IPS-15b (cell line): ENCODE data around the gene ATCAY.
"Not testable (repeated sequence)": the region's sequence is repeated elsewhere in the genome, so short reads cannot be mapped to it uniquely, and the experiment has no call there.

Source experiments
- H3K27me3 ChIP-seq: one replicate; pipeline ENCODE4 v1.6.1; 2013; ENCODE audit warnings: low read length; ENCODE audit not compliant: control insufficient read depth, insufficient read depth
- H3K36me3 ChIP-seq: one replicate; pipeline ENCODE4 v1.6.1; 2013; ENCODE audit warnings: low read length; ENCODE audit not compliant: control insufficient read depth, insufficient read depth
- H3K4me1 ChIP-seq: one replicate; pipeline ENCODE4 v1.6.1; 2013; ENCODE audit warnings: mild to moderate bottlenecking, low read length; ENCODE audit not compliant: control insufficient read depth, insufficient read depth
- H3K4me3 ChIP-seq: one replicate; pipeline ENCODE4 v1.5.1; 2013; ENCODE audit warnings: low read depth, low read length
- H3K9ac ChIP-seq: one replicate; pipeline ENCODE4 v1.6.1; 2013; ENCODE audit warnings: low read depth, mild to moderate bottlenecking, low read length
- H3K9me3 ChIP-seq: one replicate; pipeline ENCODE4 v1.6.1; 2013; ENCODE audit warnings: mild to moderate bottlenecking, low read length; ENCODE audit not compliant: control insufficient read depth, insufficient read depth

The ATCAY gene

DNA sequence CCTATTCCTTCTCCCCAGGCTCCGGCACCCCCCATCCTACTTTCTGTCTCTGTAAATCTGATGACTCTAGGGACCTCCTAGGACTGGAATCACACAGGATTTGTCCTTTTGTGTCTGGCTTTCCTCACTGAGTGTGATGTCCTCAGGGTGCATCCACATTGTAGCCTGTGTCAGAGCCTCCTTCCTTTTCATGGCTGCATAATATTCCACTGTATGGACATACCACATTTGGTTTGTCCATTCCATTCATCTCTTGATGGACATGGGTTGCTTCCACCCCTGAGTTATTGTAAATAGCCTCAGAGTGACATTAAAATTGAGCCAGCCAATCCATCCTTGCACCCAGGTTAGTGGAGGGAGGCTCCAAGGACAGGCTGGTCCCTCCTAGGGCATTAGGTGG lies 29.6 kb downstream of the ATCAY start:
- no peak overlapping the region for H3K9ac ChIP-seq
- H3K36me3 ChIP-seq: peaks cover 55% of the 10 kb centered on the region
- no peaks in the 10 kb centered on the region for H3K27me3 ChIP-seq
- no peak overlapping the region for H3K4me3 ChIP-seq
- H3K9me3 ChIP-seq: peaks cover 6% of the 10 kb centered on the region
- no peaks in the 10 kb centered on the region for H3K4me1 ChIP-seq

DNA sequence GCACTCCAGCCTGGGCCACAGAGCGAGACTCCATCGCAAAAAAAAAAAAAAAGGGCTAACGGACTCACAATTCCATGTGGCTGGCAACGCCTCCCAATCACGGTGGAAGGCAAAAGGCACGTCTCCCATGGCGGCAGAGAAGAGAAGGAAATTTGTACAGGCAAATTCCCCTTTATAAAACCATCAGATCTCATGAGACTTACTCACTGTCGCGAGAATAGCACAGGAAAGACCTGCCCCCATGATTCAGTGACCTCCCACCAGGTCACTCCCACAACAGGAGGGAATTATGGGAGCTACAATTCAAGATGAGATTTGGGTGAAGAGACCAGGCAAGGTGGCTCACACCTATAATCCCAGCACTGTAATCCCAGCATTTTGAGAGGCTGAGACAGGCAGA lies 33.7 kb downstream of the ATCAY start:
- H3K27me3 ChIP-seq: no peaks in the 10 kb centered on the region
- no peak overlapping the region for H3K4me3 ChIP-seq
- no peak overlapping the region for H3K9ac ChIP-seq
- peaks cover 54% of the 10 kb centered on the region for H3K36me3 ChIP-seq
- H3K9me3 ChIP-seq: peaks cover 6% of the 10 kb centered on the region
- H3K4me1 ChIP-seq: no peaks in the 10 kb centered on the region

DNA sequence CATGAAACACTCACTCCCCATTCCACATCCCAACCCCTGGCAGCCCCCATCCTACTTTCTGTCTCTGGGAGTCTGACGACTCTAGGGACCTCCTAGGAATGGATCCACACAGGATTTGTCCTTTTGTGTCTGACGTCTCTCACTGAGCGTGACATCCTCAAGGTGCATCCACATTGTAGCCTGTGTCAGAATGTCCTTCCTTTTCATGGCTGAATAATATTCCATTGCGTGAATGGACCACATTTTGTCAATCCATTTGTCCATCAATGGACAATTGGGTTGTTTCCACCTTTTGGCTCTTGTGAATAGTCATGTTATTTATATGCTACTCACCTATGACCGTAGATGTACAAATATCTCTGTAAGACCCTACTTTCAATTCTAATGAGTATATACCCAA lies 35.5 kb downstream of the ATCAY start:
- no peaks in the 10 kb centered on the region for H3K9me3 ChIP-seq
- no peak overlapping the region for H3K9ac ChIP-seq
- no peaks in the 10 kb centered on the region for H3K4me1 ChIP-seq
- H3K27me3 ChIP-seq: no peaks in the 10 kb centered on the region
- H3K4me3 ChIP-seq: no peak overlapping the region
- peaks cover 49% of the 10 kb centered on the region for H3K36me3 ChIP-seq

DNA sequence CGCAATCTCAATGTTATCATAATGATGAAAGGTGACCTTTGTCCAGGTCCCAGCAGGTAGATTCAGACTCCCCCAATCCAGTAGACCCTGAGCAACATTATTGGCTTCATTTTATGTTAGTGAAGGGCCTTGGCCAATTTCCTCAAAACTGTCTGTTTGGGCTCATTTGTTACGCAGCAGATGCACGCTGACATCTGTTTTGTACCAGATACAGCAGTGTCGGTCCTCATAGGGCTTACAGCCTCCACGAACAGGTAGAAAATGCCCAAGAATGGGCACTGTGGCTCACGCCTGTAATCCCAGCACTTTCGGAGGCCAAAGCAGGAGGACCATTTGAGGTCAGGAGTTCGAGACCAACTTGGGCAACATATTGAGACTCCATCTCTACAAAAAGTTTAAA lies 39.3 kb downstream of the ATCAY start:
- Histone ChIP-seq H3K9ac (no peak overlapping the region), H3K27me3 (no peaks in the 10 kb centered on the region), H3K4me3 (no peak overlapping the region), H3K36me3 (peaks cover 42% of the 10 kb centered on the region), H3K9me3 (no peaks in the 10 kb centered on the region), H3K4me1 (no peaks in the 10 kb centered on the region)

DNA sequence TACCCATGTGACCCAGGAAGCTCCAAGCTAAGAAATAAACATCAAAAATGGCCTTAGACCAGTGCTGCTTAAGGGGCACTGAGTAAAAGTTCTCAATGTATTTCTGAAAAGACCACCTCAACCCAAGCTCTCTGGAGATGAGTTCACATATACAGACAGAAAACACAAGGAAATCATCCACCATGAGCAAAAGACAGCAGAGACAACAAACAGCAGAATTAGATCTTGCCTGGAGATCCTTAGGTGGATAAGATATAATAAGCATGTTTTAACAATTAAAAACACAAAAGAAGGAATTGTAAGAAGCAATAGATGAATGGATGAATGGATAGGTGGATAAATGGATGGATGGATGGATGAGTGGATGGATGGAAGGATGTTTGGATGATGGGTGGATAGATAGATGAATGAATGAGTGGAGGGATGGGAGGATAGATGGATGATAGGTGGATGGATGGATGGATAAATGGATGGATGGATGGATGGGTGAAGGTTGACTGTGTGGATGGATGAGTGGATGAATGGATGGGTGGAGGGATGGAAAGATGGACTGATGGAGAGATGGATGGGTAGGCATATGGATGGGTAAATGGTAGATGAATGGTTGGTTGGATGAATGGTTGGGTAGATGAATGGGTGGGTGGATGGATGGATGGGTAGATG lies 42.7 kb downstream of the ATCAY start:
- H3K36me3 ChIP-seq: peaks cover 39% of the 10 kb centered on the region

DNA sequence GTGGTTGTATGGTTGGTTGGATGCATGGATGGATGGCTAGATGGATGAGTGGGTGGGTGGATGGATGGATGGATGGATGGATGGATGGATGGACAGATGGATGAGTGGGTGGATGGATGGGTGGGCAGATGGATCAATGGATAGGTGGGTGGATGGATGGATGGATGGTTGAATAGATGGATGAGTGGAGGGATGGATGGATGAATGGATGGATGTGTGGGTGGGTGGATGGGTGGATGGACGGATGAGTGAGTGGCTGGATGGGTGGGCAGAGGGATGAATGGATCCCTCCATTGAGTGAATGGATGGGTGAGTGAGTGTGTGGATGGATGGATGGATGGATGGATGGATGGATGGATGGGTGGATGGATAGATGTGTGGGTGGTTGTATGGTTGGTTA lies 43.4 kb downstream of the ATCAY start:
- Histone ChIP-seq H3K4me1 (no peaks in the 10 kb centered on the region), H3K9ac (no peak overlapping the region), H3K27me3 (no peaks in the 10 kb centered on the region), H3K9me3 (no peaks in the 10 kb centered on the region), H3K4me3 (no peak overlapping the region), H3K36me3 (peaks cover 33% of the 10 kb centered on the region)

More for the DNA sequence above, 42.7 kb downstream of the ATCAY start:
- no peaks in the 10 kb centered on the region for H3K27me3 ChIP-seq
- H3K9ac ChIP-seq: no peak overlapping the region
- H3K4me1 ChIP-seq: no peaks in the 10 kb centered on the region
- H3K9me3 ChIP-seq: no peaks in the 10 kb centered on the region
- no peak overlapping the region for H3K4me3 ChIP-seq

DNA sequence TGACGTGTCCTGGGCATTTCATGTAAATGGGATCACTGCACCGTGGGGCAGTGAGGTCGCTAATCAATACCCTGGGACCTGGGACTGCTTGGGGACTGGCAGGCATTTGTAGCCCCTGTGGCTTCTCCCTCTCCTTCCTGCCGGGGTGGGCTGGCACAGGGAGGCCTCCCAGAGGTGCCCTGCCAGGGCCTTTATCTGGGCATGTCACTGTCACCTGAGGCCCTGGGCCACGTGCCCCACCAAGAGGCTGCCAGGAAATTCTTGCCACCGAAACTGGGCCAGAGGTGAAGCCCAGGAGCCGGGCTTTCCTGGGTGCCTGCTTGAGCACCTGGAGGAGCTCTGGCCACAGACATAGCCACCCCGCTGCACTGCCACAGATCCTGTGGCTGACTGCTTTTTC lies 50.6 kb downstream of the ATCAY start:
- Histone ChIP-seq H3K4me1 (no peaks in the 10 kb centered on the region), H3K4me3 (no peak overlapping the region), H3K9ac (no peak overlapping the region), H3K36me3 (peaks cover 5% of the 10 kb centered on the region), H3K27me3 (no peaks in the 10 kb centered on the region), H3K9me3 (no peaks in the 10 kb centered on the region)

DNA sequence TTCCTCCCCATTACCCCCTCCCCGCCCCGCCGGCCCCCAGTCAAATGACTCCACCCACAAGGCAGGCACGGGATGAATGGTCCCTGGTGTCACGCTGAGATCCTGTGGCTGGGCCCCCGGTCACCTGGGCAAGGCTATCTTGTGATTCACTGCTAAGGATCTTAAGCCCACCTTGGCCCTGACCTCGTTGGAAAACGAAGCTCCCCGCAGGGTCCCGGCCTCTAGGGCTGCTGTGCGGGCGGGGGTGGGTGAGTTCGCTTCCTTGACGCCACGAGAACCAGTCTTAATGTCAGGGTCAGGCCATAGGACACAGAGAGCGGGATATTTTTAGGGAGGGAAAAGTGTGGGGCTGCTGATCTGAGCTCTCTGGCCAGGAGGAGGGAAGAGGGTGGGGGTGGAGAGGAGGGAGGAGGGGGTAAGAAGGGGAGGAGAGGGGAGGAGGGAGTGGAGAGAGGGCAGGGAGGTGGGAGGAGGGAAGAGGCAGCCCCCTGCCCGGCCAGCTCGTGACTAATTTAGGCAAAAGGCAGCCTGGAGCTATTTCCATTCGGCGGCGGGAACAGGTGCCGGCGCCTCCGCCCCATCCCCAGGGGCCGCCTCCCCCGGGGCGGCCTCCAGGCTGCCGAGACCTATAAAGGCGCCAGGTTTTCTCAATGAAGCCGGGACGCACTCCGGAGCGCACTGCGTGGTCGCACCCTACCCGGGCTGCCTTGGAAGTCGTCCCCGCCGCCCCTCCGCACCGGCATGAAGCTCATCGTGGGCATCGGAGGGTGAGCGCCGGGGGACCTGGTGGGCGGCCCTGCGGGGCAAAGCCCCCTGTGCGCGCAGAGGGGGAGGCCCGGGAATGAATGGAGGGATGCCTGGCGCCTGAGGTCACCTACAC lies 52.7 kb downstream of the ATCAY start, which contains the start of gene NMRK2:
Gene NMRK2, plus strand, starts transcription at position 139 of the 880 bp plus-strand sequence. Its CDS starts 603 bp downstream, at position 742.
- H3K4me3 ChIP-seq: peak within 1 kb of the TSS; percentile 57
- peak within 1 kb of the TSS; percentile 73 for H3K9ac ChIP-seq
- H3K9me3 ChIP-seq: no peaks in the 10 kb centered on the region
- H3K27me3 ChIP-seq: no peaks in the 10 kb centered on the region
- no peaks in the 10 kb centered on the region for H3K4me1 ChIP-seq
- peaks cover 10% of the 10 kb centered on the region for H3K36me3 ChIP-seq

DNA sequence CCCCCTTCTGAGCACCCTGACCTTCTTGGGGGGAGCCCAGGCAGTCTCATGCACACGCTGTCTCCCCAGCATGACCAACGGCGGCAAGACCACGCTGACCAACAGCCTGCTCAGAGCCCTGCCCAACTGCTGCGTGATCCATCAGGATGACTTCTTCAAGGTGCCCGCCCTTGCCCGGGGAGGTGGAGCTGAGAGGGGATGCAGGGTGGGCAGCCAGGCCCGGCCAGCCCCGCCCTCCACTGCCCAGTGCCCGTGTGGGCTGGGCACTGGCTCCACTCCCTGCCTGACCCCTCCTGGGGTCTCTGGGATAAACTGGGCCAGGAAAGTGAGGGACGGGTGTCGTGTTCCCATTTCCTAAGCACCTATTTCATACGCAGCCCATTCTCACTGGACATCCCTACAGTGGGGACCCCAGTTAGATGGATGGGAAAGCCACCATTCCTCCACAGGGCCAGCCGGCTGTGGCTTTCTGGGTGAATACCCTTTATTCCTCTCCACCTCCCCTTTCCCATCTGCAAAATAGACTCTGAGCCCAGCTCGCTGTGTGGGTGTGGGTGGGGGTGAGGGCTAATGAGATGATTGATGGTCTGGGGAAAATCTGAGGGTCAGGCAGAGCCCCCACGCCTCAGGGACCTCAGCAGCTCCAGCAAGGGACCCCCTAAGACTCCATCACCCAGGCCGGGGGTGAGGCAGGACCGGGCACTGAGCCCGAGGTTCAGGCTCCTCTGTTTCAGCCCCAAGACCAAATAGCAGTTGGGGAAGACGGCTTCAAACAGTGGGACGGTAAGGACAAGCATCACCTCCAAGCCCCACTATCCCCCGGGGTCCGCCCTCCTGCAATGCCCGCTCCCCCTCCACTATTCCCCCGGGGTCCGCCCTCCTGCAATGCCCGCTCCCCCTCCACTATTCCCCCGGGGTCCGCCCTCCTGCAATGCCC lies 56.3 kb downstream of the ATCAY start:
- Histone ChIP-seq H3K36me3 (peaks cover 32% of the 10 kb centered on the region), H3K9ac (no peak overlapping the region), H3K4me3 (no peak overlapping the region), H3K4me1 (no peaks in the 10 kb centered on the region), H3K9me3 (no peaks in the 10 kb centered on the region), H3K27me3 (no peaks in the 10 kb centered on the region)

DNA sequence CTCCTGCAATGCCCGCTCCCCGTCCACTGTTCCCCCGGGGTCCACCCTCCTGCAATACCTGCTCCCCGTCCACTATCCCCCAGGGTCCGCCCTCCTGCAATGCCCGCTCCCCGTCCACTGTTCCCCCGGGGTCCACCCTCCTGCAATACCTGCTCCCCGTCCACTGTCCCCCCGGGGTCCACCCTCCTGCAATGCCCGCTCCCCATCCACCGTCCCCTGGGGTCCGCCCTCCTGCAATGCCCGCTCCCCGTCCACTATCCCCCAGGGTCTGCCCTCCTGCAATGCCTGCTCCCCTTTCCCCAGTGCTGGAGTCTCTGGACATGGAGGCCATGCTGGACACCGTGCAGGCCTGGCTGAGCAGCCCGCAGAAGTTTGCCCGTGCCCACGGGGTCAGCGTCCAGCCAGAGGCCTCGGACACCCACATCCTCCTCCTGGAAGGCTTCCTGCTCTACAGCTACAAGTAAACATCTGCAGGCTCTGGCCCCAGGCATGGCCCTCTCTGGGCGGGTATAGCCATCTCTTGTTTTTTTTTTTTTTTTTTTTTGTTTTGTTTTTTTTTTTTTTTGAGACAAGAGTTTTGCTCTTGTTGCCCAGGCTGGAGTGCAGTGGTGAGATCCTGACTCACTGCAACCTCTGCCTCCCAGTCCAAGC lies 57.9 kb downstream of the ATCAY start:
- H3K4me1 ChIP-seq, H3K9me3 ChIP-seq, H3K9ac ChIP-seq, H3K27me3 ChIP-seq, H3K4me3 ChIP-seq: not testable (repeated sequence)
- peaks cover 46% of the 10 kb centered on the region for H3K36me3 ChIP-seq

DNA sequence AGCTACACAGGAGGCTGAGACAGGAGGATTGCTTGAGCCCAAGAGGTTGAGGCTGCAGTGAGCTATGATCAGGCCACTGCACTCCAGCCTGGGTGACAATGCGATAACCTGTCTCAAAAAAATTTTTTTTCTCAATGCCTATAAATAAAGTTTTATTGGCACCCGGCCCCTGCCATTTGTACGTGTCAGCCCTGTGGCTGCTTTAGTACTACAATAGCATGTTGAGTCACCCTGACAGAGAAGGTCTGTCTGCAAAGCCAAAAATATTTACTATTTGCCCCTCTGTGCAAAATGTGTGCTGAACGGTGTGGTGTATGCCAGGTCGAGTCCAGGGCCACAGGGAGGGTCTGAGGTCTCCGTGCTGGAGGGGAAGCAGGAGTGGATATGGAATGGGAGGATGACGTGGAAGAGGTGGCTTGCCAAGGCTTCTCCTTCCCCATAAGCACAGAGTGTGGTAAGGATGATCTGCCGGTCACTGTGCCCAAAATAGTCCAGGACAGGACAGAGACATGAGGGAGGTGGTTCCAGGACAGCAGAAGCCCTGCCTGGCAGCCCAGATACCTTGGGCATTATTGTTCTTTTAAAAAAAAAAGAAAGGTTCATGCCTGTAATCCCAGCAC lies 62.4 kb downstream of the ATCAY start:
- Histone ChIP-seq H3K9me3 (no peaks in the 10 kb centered on the region), H3K36me3 (peaks cover 53% of the 10 kb centered on the region), H3K4me3 (no peak overlapping the region), H3K27me3 (no peaks in the 10 kb centered on the region), H3K9ac (no peak overlapping the region), H3K4me1 (no peaks in the 10 kb centered on the region)
